Superior temporal gyrus (tissue), 1 donor: Measurements from ENCODE around the gene ADCY9.

Experiments
- DNase-seq: peaks from one replicate; pipeline ENCODE4 v3.0.0-alpha.2; 2016; ENCODE audit errors: extremely low spot score

The ADCY9 gene

DNA sequence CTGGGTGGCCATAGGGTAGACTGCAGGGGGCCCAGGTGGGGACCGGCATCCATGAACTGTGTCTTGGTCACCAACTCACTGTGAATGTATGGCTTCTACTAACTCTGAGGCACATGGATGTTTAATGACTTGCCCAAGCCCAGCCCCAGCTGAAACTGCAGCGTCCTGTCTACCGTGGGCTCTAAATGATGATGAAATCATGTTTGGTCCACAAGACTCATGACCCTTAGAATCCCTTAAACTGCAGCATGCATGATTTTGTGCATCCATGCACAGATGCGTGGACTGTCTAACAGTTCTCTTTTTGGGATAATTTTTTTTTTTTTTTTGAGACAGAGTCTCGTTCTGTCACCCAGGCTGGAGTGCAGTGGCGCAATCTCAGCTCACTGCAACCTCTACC, 203.3 kb downstream of the ADCY9 start:
- DNase-seq: no peak
